ENCODE results near the gene LEPROT. TPM values are rescaled to one million over a fixed set of nuclear protein-coding genes. Genes with fewer than 3 reads are reported as not detected.

Gene LEPROT
- total RNA-seq, 1 donor from 2014 or later = 47.3 TPM

DNA sequence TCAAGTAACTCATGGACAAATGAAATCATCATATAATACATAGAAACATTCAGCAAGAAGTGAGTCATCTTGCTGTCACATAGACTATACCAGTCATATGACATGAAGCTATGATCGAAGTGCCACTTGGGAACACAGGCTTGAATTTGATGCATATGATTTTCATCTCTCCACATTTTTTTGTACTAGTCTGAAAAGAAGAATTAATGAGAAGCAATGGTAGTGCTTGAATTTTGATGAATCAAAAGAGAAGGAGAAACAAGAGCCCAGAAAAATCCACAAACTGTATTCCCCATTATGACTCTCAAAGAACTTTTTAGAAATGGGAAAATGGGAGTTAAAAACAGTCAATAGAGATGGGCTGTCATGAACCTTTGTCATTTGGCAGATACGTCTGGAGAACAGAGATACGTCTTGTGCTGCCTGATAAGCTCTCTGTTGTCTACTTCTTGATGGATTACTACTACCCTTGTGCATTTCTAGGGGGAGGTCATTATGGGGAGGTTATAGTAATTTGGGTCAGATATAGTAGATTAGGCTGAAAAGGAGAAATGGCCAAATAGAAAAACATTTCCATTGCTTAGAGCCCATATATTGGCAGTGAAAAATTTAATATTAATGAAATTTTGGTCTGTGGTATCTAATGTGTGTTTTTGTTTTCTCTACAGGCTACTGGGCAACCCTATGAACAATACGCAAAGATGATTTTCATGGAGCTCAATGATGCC lies 8.0 kb upstream of the LEPROT start:
- TF ChIP-seq, protein P1, sequence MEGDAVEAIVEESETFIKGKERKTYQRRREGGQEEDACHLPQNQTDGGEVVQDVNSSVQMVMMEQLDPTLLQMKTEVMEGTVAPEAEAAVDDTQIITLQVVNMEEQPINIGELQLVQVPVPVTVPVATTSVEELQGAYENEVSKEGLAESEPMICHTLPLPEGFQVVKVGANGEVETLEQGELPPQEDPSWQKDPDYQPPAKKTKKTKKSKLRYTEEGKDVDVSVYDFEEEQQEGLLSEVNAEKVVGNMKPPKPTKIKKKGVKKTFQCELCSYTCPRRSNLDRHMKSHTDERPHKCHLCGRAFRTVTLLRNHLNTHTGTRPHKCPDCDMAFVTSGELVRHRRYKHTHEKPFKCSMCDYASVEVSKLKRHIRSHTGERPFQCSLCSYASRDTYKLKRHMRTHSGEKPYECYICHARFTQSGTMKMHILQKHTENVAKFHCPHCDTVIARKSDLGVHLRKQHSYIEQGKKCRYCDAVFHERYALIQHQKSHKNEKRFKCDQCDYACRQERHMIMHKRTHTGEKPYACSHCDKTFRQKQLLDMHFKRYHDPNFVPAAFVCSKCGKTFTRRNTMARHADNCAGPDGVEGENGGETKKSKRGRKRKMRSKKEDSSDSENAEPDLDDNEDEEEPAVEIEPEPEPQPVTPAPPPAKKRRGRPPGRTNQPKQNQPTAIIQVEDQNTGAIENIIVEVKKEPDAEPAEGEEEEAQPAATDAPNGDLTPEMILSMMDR (conservative IDR thresholded peaks at IDR 0.05; ENCODE audit: low read depth, low read length) = no peak
- DNase-seq (ENCODE audit: low read depth) = no peak
- H3K4me3 ChIP-seq (ENCODE audit: low read depth, low read length) = no peak overlapping the region

DNA sequence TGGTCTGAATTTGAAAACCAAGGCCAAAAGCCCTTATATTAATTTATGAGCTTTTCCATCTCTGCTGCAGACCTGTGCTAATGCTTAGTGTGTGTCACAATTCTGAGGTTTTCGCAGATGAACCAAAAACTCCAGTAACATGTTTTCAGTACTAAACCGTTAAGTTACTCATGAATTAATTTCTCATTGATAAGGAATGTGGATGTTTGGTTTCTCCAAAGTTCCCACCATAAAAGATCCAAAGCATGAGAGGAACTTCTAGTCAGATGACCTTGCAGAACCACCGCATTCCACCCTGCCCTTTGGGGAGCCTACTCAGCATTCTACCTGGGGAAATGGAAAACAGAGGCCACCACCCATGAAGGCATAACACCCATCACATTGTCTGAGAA lies 7.5 kb upstream of the LEPROT start:
- no peak overlapping the region for H3K4me3 ChIP-seq (ENCODE audit: low read depth, low read length)
- DNase-seq (ENCODE audit: low read depth) = peak; percentile 95
- TF ChIP-seq, protein P1 (conservative IDR thresholded peaks at IDR 0.05; ENCODE audit: low read depth, low read length) = no peak

DNA sequence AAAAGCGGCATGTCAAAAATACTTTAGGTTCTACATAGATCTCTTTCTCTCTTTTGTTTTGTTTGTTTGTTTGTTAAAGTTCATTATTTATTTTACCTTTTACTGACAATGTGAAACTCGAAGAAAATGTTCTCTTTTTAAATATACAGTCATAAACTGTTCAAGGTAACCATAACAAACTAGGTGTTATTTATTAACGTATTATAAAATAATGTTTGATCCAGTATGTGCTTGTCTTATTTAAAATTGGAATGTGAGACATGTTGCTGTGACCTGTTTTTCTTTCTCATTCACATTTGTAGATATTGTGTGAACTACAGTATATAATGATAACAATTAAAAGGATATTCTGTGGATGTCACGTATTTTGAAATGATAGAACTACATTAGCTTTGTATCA lies 5.9 kb upstream of the LEPROT start:
- DNase-seq (ENCODE audit: low read depth) = no peak
- TF ChIP-seq, protein P1 (conservative IDR thresholded peaks at IDR 0.05; ENCODE audit: low read depth, low read length) = no peak
- H3K4me3 ChIP-seq (ENCODE audit: low read depth, low read length) = no peak overlapping the region

DNA sequence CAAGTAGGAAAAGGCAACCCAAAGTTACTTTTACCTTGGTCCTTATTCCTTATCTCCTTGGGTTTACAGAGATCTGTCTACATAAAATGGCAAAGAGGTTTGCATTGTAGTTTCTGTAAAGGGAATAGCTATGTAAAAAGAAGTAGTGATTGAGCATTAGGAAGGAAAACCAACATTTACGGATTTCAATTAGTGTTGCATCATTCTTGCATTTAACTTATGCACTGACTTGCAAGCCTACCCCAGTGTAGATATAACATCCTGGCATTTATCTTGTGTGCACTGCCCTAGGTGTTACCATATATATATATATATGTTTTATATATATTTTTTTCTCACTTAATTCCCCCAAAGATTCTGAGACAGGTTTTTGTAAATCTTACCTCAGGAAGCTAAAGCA lies 3.7 kb upstream of the LEPROT start:
- TF ChIP-seq, protein P1 (conservative IDR thresholded peaks at IDR 0.05; ENCODE audit: low read depth, low read length) = no peak
- H3K4me3 ChIP-seq (ENCODE audit: low read depth, low read length) = no peak overlapping the region
- DNase-seq (ENCODE audit: low read depth) = no peak

DNA sequence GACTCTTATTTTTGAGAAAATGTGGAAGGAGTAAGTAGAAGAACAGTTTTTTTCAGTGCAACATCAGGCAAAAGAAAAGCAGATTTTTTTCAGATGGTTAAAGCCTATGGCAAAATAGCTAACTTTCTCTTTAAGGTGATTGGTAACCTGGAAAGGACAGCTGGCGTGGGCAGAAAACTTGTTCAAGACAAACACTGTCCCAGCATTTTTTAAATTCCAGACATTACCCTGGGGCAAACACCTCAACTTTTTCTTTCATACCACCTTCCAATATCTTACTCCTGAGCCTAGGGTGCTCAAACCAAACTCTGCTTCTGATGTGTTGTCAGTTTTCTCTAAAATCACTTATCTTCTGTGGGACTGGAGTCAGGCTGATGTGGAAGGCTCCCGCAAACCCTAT lies 2.7 kb upstream of the LEPROT start:
- peak overlapping the region; percentile 4 for H3K4me3 ChIP-seq (ENCODE audit: low read depth, low read length)
- TF ChIP-seq, protein P1 (conservative IDR thresholded peaks at IDR 0.05; ENCODE audit: low read depth, low read length) = no peak
- no peak for DNase-seq (ENCODE audit: low read depth)

DNA sequence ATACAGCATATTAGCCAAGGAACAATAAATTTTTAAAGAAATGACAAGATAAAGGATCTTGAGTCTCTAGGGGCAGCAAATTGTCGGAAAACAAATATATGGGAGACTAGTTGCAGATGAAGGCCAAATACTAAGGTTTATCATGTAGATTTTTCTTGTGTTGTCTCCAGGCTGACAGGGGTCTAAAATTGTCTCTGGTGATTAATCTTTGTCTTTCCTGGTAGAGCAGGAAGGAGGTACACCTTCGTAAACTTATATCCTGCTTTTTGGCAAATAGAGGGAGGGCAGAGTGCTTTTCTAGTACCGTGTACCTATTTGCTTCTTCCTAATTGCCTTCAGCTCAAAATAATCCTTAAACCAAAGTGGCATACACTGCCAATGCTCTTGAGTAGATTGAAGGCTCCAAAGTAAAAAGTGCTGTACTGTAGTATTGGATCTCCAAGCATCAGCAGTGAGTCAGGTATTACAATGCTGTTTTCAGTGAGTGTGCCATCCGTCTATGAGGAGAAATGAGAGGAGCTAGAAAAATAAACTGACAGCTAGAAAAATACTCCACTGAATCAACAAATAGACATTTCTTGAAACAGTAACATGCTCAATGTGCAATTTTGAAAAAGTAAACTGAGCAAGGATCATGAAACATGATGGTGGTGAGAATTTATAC lies 1.8 kb upstream of the LEPROT start:
- TF ChIP-seq, protein P1 (conservative IDR thresholded peaks at IDR 0.05; ENCODE audit: low read depth, low read length) = no peak
- no peak for DNase-seq (ENCODE audit: low read depth)
- no peak overlapping the region for H3K4me3 ChIP-seq (ENCODE audit: low read depth, low read length)

Measured in epithelial cell of proximal tubule (primary cell).